AG10803 (cell line): Measurements from ENCODE around the gene TMEM117.

Experiments used
- DNase-seq: peaks from one replicate; pipeline ENCODE4 v3.0.0; 2010; ENCODE audit warnings: low read depth
- H3K4me3 ChIP-seq: 2 replicates; pipeline ENCODE4 v1.5.1; 2011; ENCODE audit warnings: mild to moderate bottlenecking, low read length, control low read depth
- TF ChIP-seq, protein P1 (sequence below): conservative IDR thresholded peaks from 2 replicates; pipeline ENCODE4 v1.5.1; 2011; ENCODE audit warnings: mild to moderate bottlenecking, low read length, control low read depth, inconsistent platforms

The TMEM117 gene

DNA sequence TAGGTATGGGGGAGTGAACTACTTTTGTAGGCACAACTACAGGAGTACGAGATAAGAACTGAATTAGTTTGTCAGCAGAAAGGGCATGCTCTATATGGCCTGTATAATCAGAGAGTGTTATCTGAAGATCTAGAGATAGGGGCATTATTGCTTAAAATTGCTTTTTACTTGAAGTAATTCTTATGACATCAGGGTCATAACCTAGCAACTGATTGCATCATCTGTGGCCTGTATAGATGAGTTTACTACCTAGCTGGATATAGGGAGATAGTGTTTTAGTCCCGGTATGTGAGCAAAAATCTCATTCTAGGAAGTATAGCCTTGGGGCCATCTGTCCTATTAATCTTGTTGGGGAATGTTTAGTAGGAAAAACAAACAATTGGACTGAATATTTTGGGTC, 142.7 kb downstream of the TMEM117 start:
- no peak for DNase-seq
- no peak overlapping the region for H3K4me3 ChIP-seq
- TF ChIP-seq, protein P1, sequence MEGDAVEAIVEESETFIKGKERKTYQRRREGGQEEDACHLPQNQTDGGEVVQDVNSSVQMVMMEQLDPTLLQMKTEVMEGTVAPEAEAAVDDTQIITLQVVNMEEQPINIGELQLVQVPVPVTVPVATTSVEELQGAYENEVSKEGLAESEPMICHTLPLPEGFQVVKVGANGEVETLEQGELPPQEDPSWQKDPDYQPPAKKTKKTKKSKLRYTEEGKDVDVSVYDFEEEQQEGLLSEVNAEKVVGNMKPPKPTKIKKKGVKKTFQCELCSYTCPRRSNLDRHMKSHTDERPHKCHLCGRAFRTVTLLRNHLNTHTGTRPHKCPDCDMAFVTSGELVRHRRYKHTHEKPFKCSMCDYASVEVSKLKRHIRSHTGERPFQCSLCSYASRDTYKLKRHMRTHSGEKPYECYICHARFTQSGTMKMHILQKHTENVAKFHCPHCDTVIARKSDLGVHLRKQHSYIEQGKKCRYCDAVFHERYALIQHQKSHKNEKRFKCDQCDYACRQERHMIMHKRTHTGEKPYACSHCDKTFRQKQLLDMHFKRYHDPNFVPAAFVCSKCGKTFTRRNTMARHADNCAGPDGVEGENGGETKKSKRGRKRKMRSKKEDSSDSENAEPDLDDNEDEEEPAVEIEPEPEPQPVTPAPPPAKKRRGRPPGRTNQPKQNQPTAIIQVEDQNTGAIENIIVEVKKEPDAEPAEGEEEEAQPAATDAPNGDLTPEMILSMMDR: no peak

GRCh38 chr12:43979450-43979849, 143.6 kb downstream of the TMEM117 start:
- DNase-seq: no peak
- no peak overlapping the region for H3K4me3 ChIP-seq
- TF ChIP-seq, protein P1: no peak

DNA sequence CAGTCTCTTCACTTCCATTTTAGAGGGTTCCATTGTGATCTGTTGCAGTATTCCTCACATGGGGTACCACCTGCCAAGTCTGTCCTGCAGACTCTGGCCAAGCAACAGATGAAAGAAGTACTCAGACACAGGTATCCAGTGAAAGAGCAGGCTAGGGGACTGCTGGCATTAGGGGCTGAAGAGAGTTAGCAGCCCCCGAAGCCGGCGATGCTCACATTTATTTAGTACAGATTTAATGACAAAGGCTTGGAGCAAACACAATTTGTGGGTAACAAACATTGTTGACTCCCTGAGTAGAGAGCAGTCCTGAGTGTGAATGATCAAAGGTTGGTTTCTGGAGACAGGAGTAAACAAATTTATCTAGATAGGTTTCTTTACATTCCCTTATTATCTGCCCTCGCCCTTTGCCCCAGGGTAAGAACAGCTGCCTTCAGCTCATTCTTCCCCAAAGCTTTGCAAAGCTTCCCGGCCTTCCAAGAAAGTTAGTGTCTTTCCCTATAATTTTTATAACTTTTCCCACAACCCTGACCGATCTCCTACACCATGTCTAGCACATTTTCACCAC, 144.8 kb downstream of the TMEM117 start:
- no peak overlapping the region for H3K4me3 ChIP-seq
- DNase-seq: no peak

DNA sequence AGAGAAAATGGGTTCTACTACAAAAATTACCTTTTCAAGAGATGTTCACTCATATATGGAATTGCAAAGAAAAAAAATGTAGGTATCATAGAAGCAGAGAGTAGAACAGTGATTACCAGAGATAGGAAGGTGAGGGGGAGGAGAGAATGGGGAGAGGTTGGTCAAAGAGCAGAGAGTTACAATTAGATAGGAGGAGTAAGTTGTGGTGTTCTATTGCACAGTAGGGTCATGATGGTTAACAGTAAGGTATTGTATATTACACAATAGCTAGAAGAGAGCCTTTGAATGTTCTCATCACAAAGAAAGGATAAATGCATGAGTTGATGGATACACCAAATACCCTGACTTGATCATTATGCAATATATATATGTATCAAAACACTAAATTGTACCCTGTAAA, 145.8 kb downstream of the TMEM117 start:
- DNase-seq: no peak
- TF ChIP-seq, protein P1: no peak
- no peak overlapping the region for H3K4me3 ChIP-seq

More for the DNA sequence above, 144.8 kb downstream of the TMEM117 start:
- TF ChIP-seq, protein P1: no peak

DNA sequence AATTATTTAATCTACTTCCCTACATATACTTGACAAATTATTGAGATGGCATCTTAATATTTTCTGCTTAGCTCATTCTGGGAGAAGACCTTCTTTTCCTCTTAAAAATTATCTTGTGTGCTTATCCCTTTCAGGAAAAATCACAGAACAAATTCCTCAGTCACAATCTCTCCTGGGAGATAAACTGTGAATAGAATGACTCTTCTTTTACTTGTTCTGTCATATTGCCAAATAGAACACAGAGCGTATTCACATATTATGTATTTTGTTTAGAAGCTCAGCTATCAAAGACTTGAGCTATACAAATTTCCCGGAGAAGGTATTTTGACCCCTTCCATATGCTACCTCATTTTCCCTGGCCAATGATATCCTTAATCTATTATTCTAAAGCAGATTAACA, 146.7 kb downstream of the TMEM117 start:
- TF ChIP-seq, protein P1: no peak
- no peak for DNase-seq

GRCh38 chr12:43988838-43989560, 153.1 kb downstream of the TMEM117 start:
- H3K4me3 ChIP-seq: no peak overlapping the region
- TF ChIP-seq, protein P1: no peak
- DNase-seq: no peak

More for the DNA sequence above, 146.7 kb downstream of the TMEM117 start:
- H3K4me3 ChIP-seq: no peak overlapping the region

DNA sequence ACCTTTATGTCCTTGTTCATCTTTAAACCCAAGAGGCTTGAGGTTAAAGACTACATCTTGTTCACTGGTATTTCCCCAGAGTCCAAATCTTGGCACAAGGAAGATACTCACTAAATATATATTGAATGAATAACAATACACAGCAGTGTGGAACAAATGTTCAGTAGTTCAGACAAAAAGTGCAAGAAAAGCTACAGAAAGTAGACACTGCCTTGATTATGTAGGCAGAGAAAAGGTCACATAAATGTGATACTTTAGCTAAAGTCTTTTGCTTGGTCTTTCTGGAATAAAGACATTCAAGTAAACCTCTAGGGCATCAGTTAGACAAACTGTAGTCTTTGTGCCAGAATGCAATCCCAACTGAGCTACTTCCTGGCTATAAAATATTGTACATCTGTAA, 157.0 kb downstream of the TMEM117 start:
- no peak for DNase-seq
- H3K4me3 ChIP-seq: no peak overlapping the region
- TF ChIP-seq, protein P1: no peak
